SK-N-MC (cell line): ENCODE data around the gene POU6F1.

ENCODE experiments used
- EZH2 ChIP-seq: fragments of 200-600 bp; sonication (generic); IDR thresholded peaks from one replicate; pipeline ENCODE4 v1.6.1; 2017; ENCODE audit warnings: antibody characterized with exemption
- FOXP2 ChIP-seq: optimal IDR thresholded peaks from 2 replicates; pipeline ENCODE3; 2011; ENCODE audit warnings: mild to moderate bottlenecking, moderate library complexity; ENCODE audit not compliant: insufficient read depth; ENCODE audit errors: extremely low read length, control extremely low read depth
- POLR2AphosphoS5 ChIP-seq: IDR thresholded peaks from 2 replicates; pipeline ENCODE4 v1.6.1; 2012; ENCODE audit warnings: mild to moderate bottlenecking, low read depth, low read length, borderline replicate concordance

GRCh38 chr12:51240971-51241370 is 23.1 kb upstream of the POU6F1 start:
- no peak for TF ChIP-seq POLR2AphosphoS5
- TF ChIP-seq EZH2: no peak
- TF ChIP-seq FOXP2: no peak
